Measurements from ENCODE around the gene PTPRN.

Gene PTPRN

DNA sequence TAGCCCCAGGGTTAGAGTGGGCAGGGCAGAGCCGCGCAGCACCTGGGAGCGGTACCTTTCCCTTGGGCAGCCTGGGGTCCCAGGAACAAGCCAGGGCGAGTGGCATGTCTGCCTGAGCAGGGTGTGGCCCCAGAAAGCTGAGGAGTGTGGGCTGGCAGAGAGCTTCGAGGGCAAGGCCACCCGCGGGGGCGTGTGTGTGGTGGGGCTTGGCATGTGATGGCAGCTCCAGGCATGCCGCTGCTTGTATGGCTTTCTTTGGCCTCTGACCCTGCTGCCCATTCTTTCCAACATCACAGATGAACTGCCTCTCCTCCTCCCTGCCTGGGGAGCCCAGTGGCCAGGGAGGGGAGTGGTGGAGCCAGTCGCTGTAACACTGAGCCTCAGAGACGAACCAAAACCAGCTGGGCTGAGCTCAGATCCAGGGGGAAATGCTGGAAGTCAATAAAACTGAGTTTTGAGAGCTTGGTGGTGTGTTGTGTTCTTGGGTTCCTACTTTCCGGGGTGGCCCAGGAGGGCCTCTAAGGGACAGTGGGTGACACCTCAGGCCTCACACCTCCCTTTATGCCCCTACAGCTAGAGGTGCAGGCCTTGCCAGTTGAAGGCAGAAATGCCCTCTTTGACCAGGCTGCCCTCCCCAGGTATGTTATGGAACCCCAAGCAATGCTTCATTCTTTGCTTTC lies 22.6 kb downstream of the PTPRN start:
- FAIRE-seq: no peak

DNA sequence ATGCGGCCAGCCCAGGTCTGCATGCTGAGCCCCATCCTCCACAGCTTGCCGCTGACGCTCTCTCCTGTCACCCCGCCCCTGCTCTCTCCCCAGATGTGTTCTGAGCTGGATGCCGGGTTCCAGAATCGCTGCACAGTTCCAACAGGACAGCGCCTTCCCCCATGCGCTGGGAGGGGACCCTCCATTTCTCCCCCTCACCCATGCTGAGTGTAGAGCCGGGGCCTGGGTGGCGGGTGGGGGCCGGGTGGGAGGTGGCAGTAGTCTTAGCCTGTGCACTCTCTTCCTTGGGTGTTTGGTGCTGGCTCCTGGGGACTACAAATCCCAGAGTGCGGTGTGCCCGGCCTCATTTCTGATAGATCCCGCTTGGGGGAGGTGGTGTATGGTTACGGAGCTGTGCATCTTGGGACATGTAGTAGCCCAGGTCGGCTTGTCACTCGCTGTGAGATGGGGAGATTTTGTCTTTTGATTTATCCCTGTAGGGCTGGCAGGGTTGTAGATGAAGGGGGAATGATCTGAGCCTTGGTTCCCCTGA lies 23.2 kb downstream of the PTPRN start:
- FAIRE-seq: no peak

DNA sequence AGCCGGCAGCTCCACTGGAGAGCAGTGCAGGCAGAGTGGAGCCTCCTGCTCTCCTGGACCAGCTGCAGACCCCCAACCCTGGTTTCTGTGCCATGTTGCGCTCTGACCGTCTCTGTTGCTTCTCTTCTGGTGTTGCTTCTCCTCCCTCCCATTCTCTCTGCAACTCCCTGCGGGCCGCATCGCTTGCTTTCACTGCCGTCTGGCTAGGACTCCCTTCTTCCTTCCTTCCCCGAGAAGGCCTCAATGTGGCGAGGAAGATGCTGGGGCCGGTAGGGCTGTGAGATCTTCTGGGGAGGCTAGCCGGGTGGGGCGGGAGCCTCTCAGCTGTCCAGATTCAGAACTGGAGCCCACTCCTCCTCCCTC lies 23.8 kb downstream of the PTPRN start:
- FAIRE-seq: no peak

DNA sequence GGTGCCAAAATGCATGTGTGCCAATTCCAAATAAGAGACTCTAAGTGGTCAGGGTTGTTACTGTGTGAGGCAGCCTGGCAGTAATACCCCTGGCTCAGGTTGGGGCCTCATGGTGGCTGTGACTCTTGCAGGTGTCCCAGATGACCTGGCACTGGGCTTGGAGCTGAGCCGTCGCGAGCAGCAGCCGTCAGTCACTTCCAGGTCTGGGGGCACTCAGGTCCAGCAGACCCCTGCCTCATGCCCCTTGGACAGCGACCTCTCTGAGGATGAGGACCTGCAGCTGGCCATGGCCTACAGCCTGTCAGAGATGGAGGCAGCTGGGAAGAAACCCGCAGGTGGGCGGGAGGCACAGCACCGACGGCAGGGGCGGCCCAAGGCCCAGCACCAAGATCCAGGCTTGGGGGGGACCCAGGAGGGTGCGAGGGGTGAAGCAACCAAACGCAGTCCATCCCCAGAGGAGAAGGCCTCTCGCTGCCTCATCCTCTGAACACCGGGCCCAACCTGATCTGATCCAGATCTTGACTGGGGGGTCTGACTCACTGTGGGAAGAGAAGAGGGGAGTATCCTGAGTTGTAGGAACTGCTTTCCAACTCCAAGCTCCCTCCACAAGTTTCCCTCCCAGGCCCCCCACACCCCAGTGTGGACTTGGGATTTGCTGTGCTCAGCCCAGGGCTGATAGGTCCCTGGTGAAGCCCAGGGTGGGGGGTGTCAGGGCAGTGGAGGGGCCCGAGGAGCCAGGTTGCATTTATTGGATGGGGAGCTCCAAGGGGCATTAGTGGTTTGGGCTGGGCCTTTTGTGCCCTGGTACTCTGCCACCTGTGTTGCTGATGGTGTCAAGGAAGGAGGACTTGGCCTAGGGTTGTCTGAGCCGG lies 24.5 kb downstream of the PTPRN start:
- no peak for FAIRE-seq

DNA sequence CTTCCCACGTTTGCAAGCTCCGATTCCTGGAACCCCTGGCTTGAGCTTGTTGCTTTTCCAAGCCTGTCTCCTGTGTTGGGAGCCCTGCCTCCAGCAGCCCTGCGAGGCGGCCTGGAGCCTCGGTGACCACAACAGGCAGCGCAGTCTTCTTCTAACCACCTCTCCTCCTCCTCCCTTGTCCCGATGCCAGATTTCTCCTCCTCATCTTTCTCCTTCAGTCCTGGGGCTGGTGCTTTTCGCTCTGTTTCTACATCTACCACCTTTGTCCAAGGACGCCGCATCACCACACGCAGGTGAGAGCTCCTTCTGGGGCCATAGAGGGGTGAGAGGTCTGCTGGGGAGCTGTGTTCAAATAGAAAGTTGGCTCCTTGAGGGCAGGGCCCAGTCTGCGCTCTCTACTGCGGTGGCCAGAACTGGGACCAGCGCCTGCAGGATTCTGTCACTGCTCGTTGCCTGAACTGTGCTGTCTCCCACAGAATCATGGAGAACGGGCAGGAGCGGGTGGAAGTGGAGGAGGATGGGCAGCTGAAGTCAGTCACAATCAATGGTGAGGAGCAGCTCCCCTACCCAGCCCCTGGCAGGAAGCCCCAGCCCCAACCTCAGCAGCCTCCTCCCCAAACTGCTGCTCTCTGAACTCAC lies 26.1 kb downstream of the PTPRN start:
- no peak for FAIRE-seq

DNA sequence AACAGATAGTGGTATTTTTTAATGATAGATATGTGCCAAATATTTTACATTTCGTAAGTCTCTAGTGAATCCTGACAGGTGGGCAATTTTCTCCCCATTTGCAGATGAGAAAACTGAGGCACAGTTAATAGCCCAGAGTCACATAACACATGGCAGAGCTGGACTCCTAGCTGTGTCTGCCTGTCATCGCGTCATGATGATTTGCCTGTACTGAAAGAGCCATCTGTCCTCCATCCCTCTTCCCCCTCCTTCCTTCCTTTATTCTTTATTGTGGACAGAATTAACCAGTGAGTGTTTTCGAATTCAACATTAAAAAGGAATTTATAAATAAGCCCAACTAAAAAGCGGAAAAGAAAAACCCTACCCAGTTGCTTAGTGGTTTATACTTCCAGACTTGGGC lies 26.8 kb downstream of the PTPRN start:
- FAIRE-seq: no peak

DNA sequence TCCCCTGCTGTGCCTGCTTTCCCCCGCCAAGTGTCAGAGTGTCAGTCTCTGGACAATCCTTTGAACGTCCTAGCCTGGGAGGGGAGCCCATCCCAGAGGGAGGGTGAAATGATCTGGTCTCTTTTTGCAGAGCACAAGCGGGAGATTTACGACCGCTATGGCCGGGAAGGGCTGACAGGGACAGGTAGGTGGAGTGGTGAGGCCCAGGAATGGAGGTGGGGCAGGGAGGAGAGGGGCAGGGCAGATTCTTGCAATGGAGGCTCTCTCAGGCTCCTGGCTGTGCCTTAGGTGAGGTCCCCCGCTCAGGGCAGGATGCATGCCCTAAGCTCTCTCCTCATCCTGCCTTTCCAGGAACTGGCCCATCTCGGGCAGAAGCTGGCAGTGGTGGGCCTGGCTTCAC lies 27.6 kb downstream of the PTPRN start:
- no peak for FAIRE-seq

DNA sequence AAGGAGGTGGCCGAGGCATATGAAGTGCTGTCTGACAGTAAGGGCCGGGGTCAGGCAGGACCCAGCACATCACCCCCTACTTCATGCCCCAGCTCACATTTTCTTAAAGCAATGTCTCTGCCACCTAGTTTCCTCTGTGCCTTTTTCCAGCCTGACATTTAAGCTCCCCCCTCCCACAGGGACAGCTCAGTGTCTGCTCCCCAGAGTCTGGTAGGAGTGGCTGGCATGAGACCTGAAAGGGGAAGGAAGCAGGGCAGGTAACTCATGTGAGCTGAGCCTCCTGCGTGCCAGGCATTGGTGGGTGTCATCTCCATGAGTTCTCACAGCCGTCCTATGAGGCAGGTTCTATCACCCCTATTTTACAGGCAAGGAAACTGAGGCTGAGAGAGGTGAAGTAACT lies 28.6 kb downstream of the PTPRN start:
- no peak for FAIRE-seq

DNA sequence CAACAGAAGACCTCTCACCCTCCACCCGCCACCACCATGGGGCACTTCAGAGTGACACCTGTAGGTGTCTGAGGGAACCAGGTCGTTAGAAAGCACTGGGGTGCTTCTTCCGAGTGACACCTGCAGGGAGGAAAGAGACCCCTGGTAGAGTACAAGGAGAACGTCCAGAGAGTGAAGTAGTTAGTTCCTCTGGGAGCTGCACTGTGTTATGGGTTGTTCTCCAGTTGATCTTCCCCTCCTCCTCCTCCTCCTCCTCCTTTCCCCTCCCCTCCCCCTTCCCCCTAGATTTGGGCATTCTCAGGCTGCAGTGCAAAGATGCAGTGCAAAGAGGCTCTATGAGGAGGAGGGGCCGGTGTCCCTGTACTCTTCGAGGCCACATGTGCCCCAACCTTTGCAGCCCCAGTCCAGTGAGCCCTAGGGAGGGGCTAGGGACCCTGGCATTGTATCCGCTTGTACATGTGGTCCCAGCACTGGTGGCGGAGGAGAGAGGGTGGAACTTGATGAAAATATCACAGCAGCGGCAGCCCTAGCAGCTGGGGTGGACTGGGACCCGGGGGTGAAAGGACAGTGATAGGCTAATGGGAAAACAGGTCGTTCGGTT lies 29.2 kb downstream of the PTPRN start:
- no peak for FAIRE-seq

DNA sequence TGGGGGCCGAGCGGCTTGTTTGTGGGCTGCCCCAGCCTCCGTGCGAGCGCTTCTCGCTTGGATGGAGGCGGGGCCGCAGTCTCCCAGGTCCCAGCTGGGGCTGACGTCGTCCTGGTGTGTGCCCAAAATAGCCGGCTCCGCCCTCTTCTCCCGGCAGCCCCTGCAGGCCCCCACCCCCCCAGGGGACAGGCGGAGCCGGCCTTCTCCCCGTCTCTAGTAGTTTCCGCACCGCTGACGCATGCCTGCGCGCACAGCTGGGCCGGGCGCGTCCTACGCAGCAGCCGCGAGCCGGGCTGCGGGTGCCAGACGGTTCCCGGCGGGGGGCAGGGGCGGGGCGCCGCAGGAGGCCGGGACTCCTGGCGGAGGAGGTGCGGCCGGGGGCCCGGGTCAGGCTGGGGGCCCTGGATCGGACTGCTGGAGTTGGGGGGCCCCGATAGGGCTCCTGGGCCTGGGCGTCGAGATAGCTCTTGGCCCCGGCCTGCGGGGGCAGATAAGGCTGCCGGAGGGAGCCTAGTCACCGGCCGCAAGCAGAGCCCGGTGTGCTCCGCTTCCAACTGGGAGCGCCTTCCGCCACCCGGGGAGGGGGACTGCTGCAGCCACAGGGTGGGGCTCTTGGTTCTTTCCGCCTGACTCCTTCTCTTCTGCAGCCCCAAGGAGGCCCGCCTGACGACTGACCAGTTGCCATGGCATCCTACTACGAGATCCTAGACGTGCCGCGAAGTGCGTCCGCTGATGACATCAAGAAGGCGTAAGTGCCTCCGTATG lies 29.9 kb downstream of the PTPRN start, which contains the start of gene DNAJB2:
TSS of gene DNAJB2 (plus strand) at position 216 of the 765 bp plus-strand sequence. CDS start at position 684, 468 bp downstream.
- FAIRE-seq: no peak

DNA sequence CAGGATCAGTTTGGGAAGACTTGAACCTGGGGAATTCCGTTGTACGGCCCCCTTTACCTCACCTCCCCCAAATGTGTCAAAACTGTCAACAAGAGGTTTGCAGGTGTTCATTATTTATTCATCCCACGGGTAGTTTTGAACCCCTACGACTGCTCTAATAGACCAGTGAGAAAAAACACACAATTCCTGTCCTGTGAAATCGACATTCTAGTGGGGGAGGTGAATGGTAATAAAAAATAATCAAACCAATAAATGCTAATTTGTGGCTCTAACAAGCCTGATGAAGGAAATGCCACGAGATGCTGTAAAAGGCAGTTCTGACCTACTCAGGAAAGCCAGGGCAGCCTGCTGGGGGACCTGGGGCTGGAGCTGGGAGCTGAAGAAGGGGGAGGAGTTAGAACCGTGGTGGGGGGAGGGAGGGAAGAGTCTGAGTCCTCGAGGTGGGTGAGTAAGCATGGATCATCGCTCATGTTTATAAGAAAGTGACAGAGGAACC lies 30.5 kb downstream of the PTPRN start:
- FAIRE-seq: no peak

DNA sequence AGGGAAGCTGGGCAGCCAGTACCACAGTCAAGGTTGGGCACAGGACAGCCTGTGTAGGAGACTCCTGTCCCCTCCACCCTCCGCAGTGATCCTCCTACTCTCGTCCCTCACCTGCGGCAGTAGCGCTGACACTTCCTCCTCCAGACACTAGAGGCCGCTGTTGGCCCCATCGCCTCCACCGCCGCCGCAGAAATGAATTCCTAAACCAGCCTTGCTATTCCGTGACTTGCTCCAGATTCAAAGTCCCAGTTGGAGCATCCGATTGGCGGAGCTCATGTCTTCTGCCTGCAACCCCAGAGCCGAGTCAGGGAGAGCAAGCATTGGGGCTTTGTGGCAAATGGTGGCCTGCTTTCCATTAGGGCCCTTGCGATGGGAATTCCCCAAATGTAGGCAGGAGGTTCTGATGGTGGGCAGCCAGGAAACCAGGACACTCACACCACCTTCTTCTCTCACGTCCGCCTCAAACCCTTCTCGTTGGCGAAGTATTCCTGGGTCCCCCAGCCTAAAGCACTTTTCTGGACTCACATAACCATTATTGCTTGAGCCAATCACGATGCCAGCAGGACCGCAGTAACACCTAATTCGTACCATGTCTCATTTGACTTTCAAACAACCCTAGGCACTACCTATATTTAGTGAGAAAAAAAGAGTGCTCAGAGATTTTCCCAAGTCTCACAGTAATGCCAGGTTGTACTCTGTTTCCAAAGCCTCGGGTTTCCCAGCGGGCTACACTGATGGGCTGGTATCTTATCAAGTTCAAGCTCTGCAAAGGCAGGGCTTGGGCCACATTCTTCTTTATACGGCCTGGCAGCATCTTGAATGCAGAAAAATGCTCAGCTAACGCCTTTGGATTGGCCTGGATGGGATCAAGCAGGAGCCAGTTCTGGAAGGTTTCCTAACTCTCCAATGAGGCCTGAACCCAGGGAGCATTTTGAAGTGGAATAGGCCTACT lies 31.2 kb downstream of the PTPRN start:
- no peak for FAIRE-seq

DNA sequence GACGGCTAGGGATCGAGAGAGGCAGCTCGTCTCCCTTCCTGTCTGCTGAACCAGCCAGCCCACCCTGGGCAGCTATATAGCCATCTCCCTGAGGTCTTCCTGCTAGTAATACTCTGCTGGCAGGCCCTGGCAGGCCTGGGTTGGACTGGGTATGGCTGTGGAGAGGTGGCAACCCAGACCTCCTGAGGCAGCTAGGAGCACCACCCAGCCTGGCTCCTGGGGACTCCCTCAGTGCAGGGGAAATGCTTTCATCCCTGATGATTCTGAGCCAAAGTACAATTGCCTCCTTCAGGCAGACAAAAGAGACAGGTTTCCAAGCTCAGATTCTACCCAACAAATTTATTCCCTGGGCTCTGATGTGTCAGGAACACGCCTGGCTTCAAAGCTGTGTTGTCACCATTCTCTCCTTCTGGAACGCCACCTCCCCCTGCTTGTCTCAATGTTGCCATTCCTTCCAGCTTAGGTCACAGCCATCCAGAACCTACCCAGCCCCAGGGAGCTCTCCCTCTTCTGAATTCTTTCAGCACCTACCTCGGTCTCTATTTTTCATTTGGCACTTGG lies 34.8 kb downstream of the PTPRN start:
- FAIRE-seq: no peak

DNA sequence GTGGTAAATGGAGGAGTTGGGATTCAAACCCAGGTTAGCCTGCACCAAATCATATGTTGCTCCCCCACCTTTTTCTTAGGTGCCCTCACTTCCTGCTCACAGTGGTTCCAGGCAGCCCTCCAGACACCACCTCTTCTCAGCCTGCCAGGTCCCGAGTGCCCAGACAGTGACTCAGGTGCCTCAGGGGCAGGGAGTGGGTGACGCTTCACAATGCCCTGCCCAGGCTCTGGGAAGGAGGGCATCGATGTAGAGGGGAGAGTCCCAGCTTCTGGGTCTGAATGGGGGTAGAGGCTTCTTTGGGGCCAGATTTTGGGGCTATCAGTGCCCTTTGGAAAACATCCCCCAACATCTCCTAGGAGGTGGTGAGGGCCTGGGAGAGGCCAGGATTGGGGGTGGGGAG lies 35.3 kb downstream of the PTPRN start:
- no peak for FAIRE-seq

DNA sequence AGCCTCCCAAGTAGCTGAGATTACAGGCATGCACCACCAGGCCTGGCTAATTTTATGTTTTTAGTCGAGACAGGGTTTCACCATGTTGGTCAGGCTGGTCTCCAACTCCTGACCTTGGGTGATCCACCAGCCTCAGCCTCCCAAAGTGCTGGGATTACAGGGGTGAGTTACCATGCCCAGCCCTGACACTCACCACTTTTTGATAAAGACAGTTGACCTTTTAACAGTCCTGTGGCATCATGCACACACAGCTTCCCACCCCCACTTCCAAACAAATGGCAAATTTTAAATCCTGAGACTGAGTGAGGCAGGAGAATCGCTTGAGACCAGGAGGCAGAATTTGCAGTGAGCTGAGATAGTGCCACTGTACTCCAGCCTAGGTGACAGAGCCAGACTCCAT lies 36.2 kb downstream of the PTPRN start:
- no peak for FAIRE-seq

DNA sequence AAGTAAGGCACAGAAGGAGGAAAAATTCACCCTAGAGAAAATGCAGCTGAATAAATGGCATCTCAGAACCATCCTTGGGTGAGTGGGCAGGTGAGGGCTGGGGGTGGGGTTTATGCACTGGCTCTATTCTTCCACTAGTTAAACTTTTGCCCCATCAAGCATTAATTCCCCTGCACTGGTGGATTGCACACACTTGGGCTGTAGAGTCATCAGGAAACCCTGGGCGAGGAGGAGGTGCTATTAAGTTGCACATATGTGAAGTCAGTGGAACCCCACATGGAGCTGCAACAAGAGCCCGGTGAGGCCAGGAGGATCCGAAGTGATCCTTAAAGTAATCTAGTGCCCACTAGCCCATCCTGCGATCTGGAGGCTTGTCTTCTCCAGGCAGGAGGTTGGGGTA lies 36.8 kb downstream of the PTPRN start:
- FAIRE-seq: no peak

DNA sequence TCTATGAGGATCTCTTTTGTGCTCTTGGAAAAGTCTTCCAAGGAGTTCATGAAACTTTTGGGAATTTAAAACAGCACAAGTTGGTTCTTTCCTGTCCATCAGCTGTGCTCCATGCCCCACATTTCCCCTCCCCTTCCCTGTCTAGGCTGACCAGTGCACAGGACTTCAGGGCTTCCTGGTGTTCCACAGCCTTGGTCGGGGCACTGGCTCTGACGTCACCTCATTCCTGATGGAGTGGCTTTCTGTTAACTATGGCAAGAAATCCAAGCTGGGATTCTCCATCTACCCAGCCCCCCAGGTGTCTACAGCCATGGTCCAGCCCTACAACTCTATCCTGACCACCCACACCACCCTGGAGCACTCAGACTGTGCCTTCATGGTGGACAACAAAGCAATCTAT lies 38.2 kb downstream of the PTPRN start:
- no peak for FAIRE-seq

DNA sequence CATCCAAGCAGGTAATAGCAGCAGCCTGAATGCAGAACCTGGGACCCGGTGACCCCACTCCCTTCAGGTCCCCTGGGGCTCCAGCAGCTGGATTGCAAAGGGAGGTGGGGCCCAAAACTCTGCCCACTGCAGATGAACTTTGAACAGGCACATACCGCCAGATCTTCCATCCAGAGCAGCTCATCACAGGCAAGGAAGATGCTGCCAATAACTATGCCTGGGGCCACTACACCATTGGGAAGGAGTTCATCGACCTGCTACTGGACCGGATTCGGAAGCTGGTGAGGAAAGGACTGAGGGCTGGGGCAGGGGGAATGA lies 39.2 kb downstream of the PTPRN start:
- no peak for FAIRE-seq

DNA sequence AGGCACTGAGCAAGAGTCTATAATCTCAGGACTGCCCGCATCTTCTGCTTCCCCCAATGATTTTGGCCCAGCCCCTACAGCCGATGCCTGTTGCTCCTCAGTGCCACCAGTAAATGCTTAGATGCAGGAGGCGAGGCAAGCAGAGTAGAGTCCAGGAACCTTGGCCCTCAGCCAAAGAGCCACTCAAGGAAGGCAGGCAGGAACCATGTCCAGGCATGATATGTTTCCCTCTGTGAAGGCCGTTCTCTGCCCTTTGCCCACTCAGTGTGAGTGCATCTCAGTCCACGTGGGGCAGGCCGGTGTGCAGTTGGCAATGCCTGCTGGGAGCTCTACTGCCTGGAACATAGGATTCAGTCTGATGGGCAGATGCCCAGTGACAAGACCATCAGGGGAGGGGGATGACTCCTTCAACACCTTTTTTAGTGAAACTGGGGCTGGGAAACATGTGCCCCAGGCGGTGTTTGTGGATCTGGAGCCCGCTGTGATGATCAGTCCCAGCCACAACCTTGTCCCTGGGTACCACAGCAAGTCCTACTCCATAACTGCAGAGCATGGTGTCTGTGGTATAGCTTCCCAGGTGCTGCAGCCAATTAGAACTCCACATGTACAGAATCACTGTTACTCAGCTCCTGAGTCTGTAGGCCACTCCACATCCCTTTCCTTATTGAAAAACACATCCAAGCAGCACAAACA lies 39.7 kb downstream of the PTPRN start:
- FAIRE-seq: no peak

DNA sequence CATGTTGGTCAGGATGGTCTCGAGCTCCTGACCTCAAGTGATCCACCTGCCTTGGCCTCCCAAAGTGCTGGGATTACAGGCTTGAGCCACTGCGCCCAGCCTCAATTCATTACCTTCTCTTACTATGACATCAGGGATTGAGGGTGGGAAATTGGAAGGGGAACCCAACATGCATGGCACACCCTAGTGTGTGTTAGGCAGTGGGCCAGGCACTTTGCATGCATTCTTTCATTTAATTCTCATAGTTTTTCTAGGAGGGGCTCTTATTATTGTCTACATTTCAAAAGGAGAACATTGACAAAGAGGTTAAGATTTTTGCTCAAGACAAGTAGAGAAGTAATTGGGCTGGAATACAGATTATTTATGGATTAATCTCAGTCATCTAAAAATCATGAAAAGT lies 40.9 kb downstream of the PTPRN start:
- FAIRE-seq: no peak
